Endodermal cell (in vitro differentiated cells): ENCODE data around the gene PLCB1. TPM values are rescaled to one million over a fixed set of nuclear protein-coding genes. Genes with fewer than 3 reads are reported as not detected.

ENCODE experiments used
- DNase-seq: peaks from one replicate; pipeline ENCODE4 v3.0.0-alpha.2; 2017
- H3K27ac ChIP-seq: 2 replicates; pipeline ENCODE4 v1.5.1; 2013; ENCODE audit warnings: mild to moderate bottlenecking, low read depth, low read length, moderate library complexity
- H3K27me3 ChIP-seq: 2 replicates; pipeline ENCODE4 v1.6.1; 2013; ENCODE audit warnings: mild to moderate bottlenecking, low read length, moderate library complexity; ENCODE audit not compliant: insufficient read depth, control insufficient read depth, poor library complexity, severe bottlenecking
- H3K36me3 ChIP-seq: 2 replicates; pipeline ENCODE4 v1.7.0; 2013; ENCODE audit warnings: mild to moderate bottlenecking, low read length, moderate library complexity; ENCODE audit not compliant: control insufficient read depth, insufficient read depth
- H3K4me1 ChIP-seq: one replicate; pipeline ENCODE4 v1.7.0; 2013; ENCODE audit warnings: low read length; ENCODE audit not compliant: control insufficient read depth, insufficient read depth
- H3K4me3 ChIP-seq: 2 replicates; pipeline ENCODE4 v1.5.1; 2013; ENCODE audit warnings: mild to moderate bottlenecking, low read length, moderate library complexity
- H3K9ac ChIP-seq: 2 replicates; pipeline ENCODE4 v1.6.1; 2013; ENCODE audit warnings: mild to moderate bottlenecking, low read length, moderate library complexity; ENCODE audit not compliant: poor library complexity, severe bottlenecking; ENCODE audit errors: extremely low read depth
- H3K9me3 ChIP-seq: 2 replicates; pipeline ENCODE4 v1.6.1; 2013; ENCODE audit warnings: mild to moderate bottlenecking, low read length, moderate library complexity; ENCODE audit not compliant: control insufficient read depth
- H3K27ac Mint-ChIP-seq: 2 replicates; pipeline ENCODE4 v1.8.0; 2020; ENCODE audit warnings: mixed read lengths
- H3K27me3 Mint-ChIP-seq: 2 replicates; pipeline ENCODE4 v1.8.0; 2021; ENCODE audit warnings: mild to moderate bottlenecking, mixed read lengths; ENCODE audit not compliant: insufficient read depth
- H3K36me3 Mint-ChIP-seq: 2 replicates; pipeline ENCODE4 v1.8.0; 2020; ENCODE audit warnings: low read depth, mixed read lengths
- H3K4me1 Mint-ChIP-seq: 2 replicates; pipeline ENCODE4 v1.8.0; 2020; ENCODE audit warnings: mixed read lengths
- H3K4me3 Mint-ChIP-seq: 2 replicates; pipeline ENCODE4 v1.8.0; 2020; ENCODE audit warnings: mild to moderate bottlenecking, moderate library complexity, mixed read lengths
- H3K9me3 Mint-ChIP-seq: 2 replicates; pipeline ENCODE4 v1.8.0; 2020; ENCODE audit warnings: mild to moderate bottlenecking, mixed read lengths
- CTCF ChIP-seq: fragments of 200-600 bp; sonication (generic); conservative IDR thresholded peaks from 2 replicates; pipeline ENCODE4 v1.5.0; 2021; ENCODE audit warnings: antibody characterized with exemption, mild to moderate bottlenecking
- WGBS, 2 experiments: methylation state at CpG; one replicate each; pipeline versions ENCODE4 v1.1.5 to v1.1.7; 2013; ENCODE audit warnings: missing lambda C conversion rate in 2 of 2, mixed read lengths in 1 of 2; ENCODE audit not compliant: insufficient coverage in 1 of 2, insufficient read length in 1 of 2; 5-methylcytosine and 5-hydroxymethylcytosine counted together
- total RNA-seq, 2 donors: library from RNA; stranded (reverse); fragmentation: NEBNext Ultra II Directional in 1 of 2; extraction: Animal tissue kit (Norgen Biotek cat#: 25700) in 1 of 2; gene quantifications; 2 replicates in 1 of 2; 3 replicates in 1 of 2; pipeline ENCODE4 v1.2.1, GENCODE V29; 2021

PLCB1 gene
- total RNA-seq, 2 donors from 2014 or later, result 15.3 to 16.5 TPM

GRCh38 chr20:8425016-8425415 lies 292.9 kb downstream of the PLCB1 start:
- H3K36me3 ChIP-seq, result no peaks in the 10 kb centered on the region
- H3K27ac ChIP-seq, result no peak overlapping the region
- Mint-ChIP-seq H3K9me3 (no peaks in the 10 kb centered on the region), H3K4me1 (peaks cover 20% of the 10 kb centered on the region), H3K4me3 (no peak overlapping the region), H3K27me3 (no peaks in the 10 kb centered on the region), H3K27ac (no peak overlapping the region), H3K36me3 (no peaks in the 10 kb centered on the region)
- no peak for TF ChIP-seq CTCF
- H3K9ac ChIP-seq, result no peak overlapping the region
- no peak overlapping the region for H3K4me3 ChIP-seq
- no peaks in the 10 kb centered on the region for H3K9me3 ChIP-seq
- H3K27me3 ChIP-seq, result no peaks in the 10 kb centered on the region
- H3K4me1 ChIP-seq, result peaks cover 5% of the 10 kb centered on the region
- 94 to 100% methylated on average over 3 to 4 of the region's 4 CpGs for WGBS, 2 experiments
- DNase-seq, result no peak

- Histone ChIP-seq H3K9me3 (no peaks in the 10 kb centered on the region), H3K27me3 (no peaks in the 10 kb centered on the region), H3K9ac (no peak overlapping the region), H3K4me3 (no peak overlapping the region), H3K36me3 (no peaks in the 10 kb centered on the region), H3K4me1 (peaks cover 5% of the 10 kb centered on the region), H3K27ac (no peak overlapping the region)
- H3K27me3 Mint-ChIP-seq, result no peaks in the 10 kb centered on the region
- no peak for DNase-seq
- H3K4me3 Mint-ChIP-seq, result no peak overlapping the region
- no peaks in the 10 kb centered on the region for H3K36me3 Mint-ChIP-seq
- H3K9me3 Mint-ChIP-seq, result no peaks in the 10 kb centered on the region
- no peak for TF ChIP-seq CTCF
- H3K27ac Mint-ChIP-seq, result no peak overlapping the region
- 94 to 98% methylated on average over 4 of the region's 4 CpGs for WGBS, 2 experiments
- peaks cover 24% of the 10 kb centered on the region for H3K4me1 Mint-ChIP-seq
Measured at GRCh38 chr20:8425802-8426201, 293.7 kb downstream of the PLCB1 start.

GRCh38 chr20:8427419-8428040 lies 295.5 kb downstream of the PLCB1 start:
- DNase-seq, result no peak
- Histone ChIP-seq H3K4me1 (peaks cover 8% of the 10 kb centered on the region), H3K27me3 (no peaks in the 10 kb centered on the region), H3K27ac (no peak overlapping the region), H3K9ac (no peak overlapping the region), H3K9me3 (no peaks in the 10 kb centered on the region), H3K36me3 (no peaks in the 10 kb centered on the region), H3K4me3 (no peak overlapping the region)
- WGBS, 2 experiments, result 88 to 95% methylated on average over 2 of the region's 2 CpGs
- Mint-ChIP-seq H3K27me3 (no peaks in the 10 kb centered on the region), H3K36me3 (no peaks in the 10 kb centered on the region), H3K4me3 (no peak overlapping the region), H3K4me1 (peaks cover 38% of the 10 kb centered on the region), H3K27ac (no peak overlapping the region), H3K9me3 (no peaks in the 10 kb centered on the region)
- no peak for TF ChIP-seq CTCF
